ENCODE results near the gene PCYT2. TPM values are rescaled to one million over a fixed set of nuclear protein-coding genes. Genes with fewer than 3 reads are reported as not detected.

The PCYT2 gene
- total and polyA plus RNA-seq, 9 of the 15 experiments (the other 6 are each of a cell fraction or from before 2014, with no cell fraction given): 0.92 to 134 (median 82.5) TPM

DNA sequence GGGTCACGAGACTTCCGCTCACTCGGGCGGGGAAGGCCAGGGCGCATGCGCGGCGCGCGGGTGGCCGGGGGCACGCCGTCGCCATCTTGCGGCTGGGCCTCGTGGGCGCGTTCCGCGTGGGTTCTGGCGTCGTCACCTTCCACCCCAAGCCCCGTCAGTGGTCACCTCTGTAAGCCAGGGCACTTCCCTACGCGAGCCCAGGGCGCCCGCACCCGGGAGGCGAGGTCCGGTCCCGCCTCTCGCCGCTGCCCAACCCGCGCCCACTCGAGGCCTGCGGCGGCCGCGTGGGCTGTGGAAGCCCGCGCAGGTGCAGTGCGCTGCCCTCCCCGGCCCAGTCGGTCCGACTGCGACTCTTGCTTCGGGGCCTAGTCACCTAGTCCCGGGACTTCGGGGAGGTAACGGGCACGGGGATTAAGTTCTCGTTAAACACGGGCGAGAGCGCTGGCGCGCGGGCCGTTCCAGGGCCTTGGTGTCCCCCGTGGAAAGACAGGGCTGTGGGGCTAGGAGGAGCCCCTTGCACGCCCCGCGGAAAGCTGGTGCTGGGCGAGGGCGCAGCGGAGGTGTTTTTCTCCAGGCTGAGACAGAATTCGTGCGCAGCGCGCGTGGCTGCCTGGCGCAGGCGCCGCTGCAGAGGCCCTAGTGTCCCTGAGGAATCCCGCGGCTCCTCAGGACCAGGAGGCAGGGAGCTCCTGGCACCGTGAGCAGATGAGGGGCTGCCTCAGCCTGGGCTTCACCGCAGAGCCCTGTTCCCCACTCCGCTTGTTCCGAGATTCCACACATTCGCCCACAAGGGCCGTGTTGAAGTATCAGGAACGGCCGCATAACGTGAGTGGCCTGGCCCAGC, 39.6 kb downstream of the PCYT2 start (continued):
- TF ChIP-seq ZBTB7A (IDR thresholded peaks at IDR 0.05; ENCODE audit: borderline replicate concordance, control insufficient read depth, low read depth, low read length) (peak; percentile 13; the same call in 1 of the 2 replicates), FOXO4 (CRISPR knock-in tag; IDR thresholded peaks at IDR 0.05) (no peak), KAT8 (IDR thresholded peaks at IDR 0.05; ENCODE audit: low read depth) (no peak), ZNF347 (CRISPR knock-in tag; IDR thresholded peaks at IDR 0.05; ENCODE audit: low read depth) (no peak; the same call in 1 of the 2 replicates), TCF3 (CRISPR knock-in tag; IDR thresholded peaks at IDR 0.05) (peak; percentile 38), STAT5B (CRISPR knock-in tag; IDR thresholded peaks at IDR 0.05) (no peak), SMAD1 (IDR thresholded peaks at IDR 0.05; ENCODE audit: low read depth, low read length, partially characterized antibody) (peak; percentile 22), SMC3 (conservative IDR thresholded peaks at IDR 0.05; ENCODE audit: insufficient read depth, low read depth, low read length) (no peak), NRF1 (conservative IDR thresholded peaks at IDR 0.05 in 1 of 2, IDR thresholded peaks at IDR 0.05 in 1 of 2) (peak; percentile 95 to 96), BHLHE40 (IDR thresholded peaks at IDR 0.05; ENCODE audit: low read length) (peak; percentile 99), SMAD4 (CRISPR knock-in tag; conservative IDR thresholded peaks at IDR 0.05) (peak; percentile 82; the same call in 1 of the 2 replicates), PCBP2 (IDR thresholded peaks at IDR 0.05; ENCODE audit: low read depth, low read length, poor library complexity, severe bottlenecking) (no peak), ZNF830 (CRISPR knock-in tag; IDR thresholded peaks at IDR 0.05) (no peak), IFI16 (CRISPR knock-in tag; IDR thresholded peaks at IDR 0.05) (no peak), CREM (IDR thresholded peaks at IDR 0.05; ENCODE audit: low read depth) (no peak; the same call in 1 of the 2 replicates), GABPB2 (CRISPR knock-in tag; conservative IDR thresholded peaks at IDR 0.05) (no peak), FOSL1 (tag; conservative IDR thresholded peaks at IDR 0.05) (peak; percentile 64), CHD4 (IDR thresholded peaks at IDR 0.05; ENCODE audit: insufficient read depth, insufficient replicate concordance, low read depth, low read length, poor library complexity, severe bottlenecking) (peak; percentile 85), CXXC5 (CRISPR knock-in tag; IDR thresholded peaks at IDR 0.05) (peak; percentile 77), ZNF263 (CRISPR knock-in tag; IDR thresholded peaks at IDR 0.05; ENCODE audit: borderline replicate concordance) (0 out of 2 replicates have a peak, but pooled peaks have one; percentile 3)
- TF ChIP-seq, protein P1, sequence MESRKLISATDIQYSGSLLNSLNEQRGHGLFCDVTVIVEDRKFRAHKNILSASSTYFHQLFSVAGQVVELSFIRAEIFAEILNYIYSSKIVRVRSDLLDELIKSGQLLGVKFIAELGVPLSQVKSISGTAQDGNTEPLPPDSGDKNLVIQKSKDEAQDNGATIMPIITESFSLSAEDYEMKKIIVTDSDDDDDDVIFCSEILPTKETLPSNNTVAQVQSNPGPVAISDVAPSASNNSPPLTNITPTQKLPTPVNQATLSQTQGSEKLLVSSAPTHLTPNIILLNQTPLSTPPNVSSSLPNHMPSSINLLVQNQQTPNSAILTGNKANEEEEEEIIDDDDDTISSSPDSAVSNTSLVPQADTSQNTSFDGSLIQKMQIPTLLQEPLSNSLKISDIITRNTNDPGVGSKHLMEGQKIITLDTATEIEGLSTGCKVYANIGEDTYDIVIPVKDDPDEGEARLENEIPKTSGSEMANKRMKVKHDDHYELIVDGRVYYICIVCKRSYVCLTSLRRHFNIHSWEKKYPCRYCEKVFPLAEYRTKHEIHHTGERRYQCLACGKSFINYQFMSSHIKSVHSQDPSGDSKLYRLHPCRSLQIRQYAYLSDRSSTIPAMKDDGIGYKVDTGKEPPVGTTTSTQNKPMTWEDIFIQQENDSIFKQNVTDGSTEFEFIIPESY (CRISPR knock-in tag; IDR thresholded peaks at IDR 0.05): 0 out of 2 replicates have a peak, but pooled peaks have one; percentile 27
- TF ChIP-seq, protein P2, sequence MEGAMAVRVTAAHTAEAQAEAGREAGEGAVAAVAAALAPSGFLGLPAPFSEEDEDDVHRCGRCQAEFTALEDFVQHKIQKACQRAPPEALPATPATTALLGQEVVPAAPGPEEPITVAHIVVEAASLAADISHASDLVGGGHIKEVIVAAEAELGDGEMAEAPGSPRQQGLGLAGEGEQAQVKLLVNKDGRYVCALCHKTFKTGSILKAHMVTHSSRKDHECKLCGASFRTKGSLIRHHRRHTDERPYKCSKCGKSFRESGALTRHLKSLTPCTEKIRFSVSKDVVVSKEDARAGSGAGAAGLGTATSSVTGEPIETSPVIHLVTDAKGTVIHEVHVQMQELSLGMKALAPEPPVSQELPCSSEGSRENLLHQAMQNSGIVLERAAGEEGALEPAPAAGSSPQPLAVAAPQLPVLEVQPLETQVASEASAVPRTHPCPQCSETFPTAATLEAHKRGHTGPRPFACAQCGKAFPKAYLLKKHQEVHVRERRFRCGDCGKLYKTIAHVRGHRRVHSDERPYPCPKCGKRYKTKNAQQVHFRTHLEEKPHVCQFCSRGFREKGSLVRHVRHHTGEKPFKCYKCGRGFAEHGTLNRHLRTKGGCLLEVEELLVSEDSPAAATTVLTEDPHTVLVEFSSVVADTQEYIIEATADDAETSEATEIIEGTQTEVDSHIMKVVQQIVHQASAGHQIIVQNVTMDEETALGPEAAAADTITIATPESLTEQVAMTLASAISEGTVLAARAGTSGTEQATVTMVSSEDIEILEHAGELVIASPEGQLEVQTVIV (CRISPR knock-in tag; IDR thresholded peaks at IDR 0.05; ENCODE audit: borderline replicate concordance): no peak
